ENCODE measurements around the gene KIFAP3.

- TF ChIP-seq EP300 (IDR thresholded peaks at IDR 0.05; ENCODE audit: borderline replicate concordance) = no peak
- TF ChIP-seq RAD21 (IDR thresholded peaks at IDR 0.05; ENCODE audit: low read depth) = no peak
- TF ChIP-seq REST (IDR thresholded peaks at IDR 0.05; ENCODE audit: low read depth) = no peak
- no peak for TF ChIP-seq NFIC (IDR thresholded peaks at IDR 0.05)
- TF ChIP-seq EGR1 (IDR thresholded peaks at IDR 0.05) = no peak
- no peak for TF ChIP-seq YY1 (IDR thresholded peaks at IDR 0.05; ENCODE audit: low read depth)
- no peak for TF ChIP-seq ZBTB7A (IDR thresholded peaks at IDR 0.05; ENCODE audit: low read depth)
- no peak for TF ChIP-seq MAX (IDR thresholded peaks at IDR 0.05)
- TF ChIP-seq TAF1 (IDR thresholded peaks at IDR 0.05; ENCODE audit: low read depth) = no peak
- no peak for TF ChIP-seq CEBPB (IDR thresholded peaks at IDR 0.05)
- TF ChIP-seq USF1 (IDR thresholded peaks at IDR 0.05) = no peak
Observed at GRCh38 chr1:170078610-170079189, 4.2 kb upstream of the KIFAP3 start.

Measured in Ishikawa (cell line).